Mesothelial cell of epicardium (in vitro differentiated cells): ENCODE results near the gene KRT82. TPM values are rescaled to one million over a fixed set of nuclear protein-coding genes. Genes with fewer than 3 reads are reported as not detected.

Experiments
- DNase-seq, 2 experiments: peaks; one replicate each; pipeline ENCODE4 v3.0.0; 2021; ENCODE audit warnings: low spot score in 2 of 2; ENCODE audit not compliant: unreplicated experiment in 2 of 2
- H3K27ac Mint-ChIP-seq: 2 replicates; pipeline ENCODE4 v1.8.0; 2021; ENCODE audit warnings: mixed read lengths
- H3K27me3 Mint-ChIP-seq: 2 replicates; pipeline ENCODE4 v1.8.0; 2021; ENCODE audit warnings: low read depth, mixed read lengths
- H3K36me3 Mint-ChIP-seq: 2 replicates; pipeline ENCODE4 v1.8.0; 2021; ENCODE audit warnings: mixed read lengths
- H3K4me1 Mint-ChIP-seq: 2 replicates; pipeline ENCODE4 v1.8.0; 2021; ENCODE audit warnings: mixed read lengths
- H3K4me3 Mint-ChIP-seq: 2 replicates; pipeline ENCODE4 v1.8.0; 2021; ENCODE audit warnings: mild to moderate bottlenecking, moderate library complexity, mixed read lengths
- H3K9me3 Mint-ChIP-seq: 2 replicates; pipeline ENCODE4 v1.8.0; 2021; ENCODE audit warnings: mixed read lengths
- total RNA-seq: library from RNA; stranded (reverse); gene quantifications from 3 replicates; pipeline ENCODE4 v1.2.1, GENCODE V29; 2021
- TF ChIP-seq, protein P1 (sequence below): fragments of 200-600 bp; sonication (generic); IDR thresholded peaks from one replicate; pipeline ENCODE4 v1.5.0; 2021; ENCODE audit warnings: antibody characterized with exemption; ENCODE audit not compliant: unreplicated experiment

Gene KRT82
- total RNA-seq, 1 donor from 2014 or later: not detected

DNA sequence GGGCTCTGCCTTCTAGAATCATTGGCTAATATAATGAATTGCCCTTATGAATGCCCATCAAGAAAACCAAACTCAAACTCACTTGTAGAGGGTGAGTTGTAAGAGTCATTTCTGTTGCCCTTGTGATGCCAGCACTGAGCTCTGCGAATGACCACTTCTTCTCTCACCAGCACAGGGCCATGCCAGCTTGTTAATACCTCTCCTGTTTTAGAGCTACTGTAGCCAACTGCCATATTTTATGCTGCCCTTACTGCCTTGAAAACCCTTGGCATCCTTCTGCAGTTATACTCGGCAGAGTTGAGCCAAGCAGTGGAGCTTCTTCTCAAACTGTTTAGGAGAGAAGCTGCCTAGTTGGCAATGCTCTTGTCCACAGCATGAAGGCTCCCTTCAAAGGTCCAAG lies 19.9 kb upstream of the KRT82 start:
- no peak for DNase-seq
- TF ChIP-seq, protein P1, sequence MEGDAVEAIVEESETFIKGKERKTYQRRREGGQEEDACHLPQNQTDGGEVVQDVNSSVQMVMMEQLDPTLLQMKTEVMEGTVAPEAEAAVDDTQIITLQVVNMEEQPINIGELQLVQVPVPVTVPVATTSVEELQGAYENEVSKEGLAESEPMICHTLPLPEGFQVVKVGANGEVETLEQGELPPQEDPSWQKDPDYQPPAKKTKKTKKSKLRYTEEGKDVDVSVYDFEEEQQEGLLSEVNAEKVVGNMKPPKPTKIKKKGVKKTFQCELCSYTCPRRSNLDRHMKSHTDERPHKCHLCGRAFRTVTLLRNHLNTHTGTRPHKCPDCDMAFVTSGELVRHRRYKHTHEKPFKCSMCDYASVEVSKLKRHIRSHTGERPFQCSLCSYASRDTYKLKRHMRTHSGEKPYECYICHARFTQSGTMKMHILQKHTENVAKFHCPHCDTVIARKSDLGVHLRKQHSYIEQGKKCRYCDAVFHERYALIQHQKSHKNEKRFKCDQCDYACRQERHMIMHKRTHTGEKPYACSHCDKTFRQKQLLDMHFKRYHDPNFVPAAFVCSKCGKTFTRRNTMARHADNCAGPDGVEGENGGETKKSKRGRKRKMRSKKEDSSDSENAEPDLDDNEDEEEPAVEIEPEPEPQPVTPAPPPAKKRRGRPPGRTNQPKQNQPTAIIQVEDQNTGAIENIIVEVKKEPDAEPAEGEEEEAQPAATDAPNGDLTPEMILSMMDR: no peak
- H3K4me3 Mint-ChIP-seq: no peak overlapping the region
- H3K27ac Mint-ChIP-seq: no peak overlapping the region
- peaks cover 30% of the 10 kb centered on the region for H3K27me3 Mint-ChIP-seq
- H3K36me3 Mint-ChIP-seq: no peaks in the 10 kb centered on the region
- H3K4me1 Mint-ChIP-seq: peaks cover 19% of the 10 kb centered on the region
- H3K9me3 Mint-ChIP-seq: no peaks in the 10 kb centered on the region

DNA sequence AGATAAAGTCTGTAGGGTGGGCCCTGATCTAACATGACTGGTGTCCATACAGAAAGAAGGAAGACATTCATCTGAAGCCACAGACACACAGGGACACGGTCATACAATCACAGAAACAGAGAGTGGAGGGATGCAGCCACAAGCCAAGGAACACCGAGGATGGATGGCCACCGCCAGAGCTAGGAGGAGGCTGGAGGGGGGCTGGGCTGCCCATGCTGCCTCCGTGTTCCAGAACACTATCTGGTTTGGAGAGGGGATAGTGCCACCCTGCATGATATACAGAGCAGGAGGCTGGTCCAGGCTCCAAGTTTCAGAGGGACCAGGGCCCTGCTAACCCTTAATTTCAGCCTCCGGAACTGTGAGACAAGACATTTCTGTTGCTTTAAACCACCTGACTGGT lies 19.3 kb upstream of the KRT82 start:
- Mint-ChIP-seq H3K36me3 (no peaks in the 10 kb centered on the region), H3K27ac (no peak overlapping the region), H3K4me3 (no peak overlapping the region), H3K27me3 (peaks cover 24% of the 10 kb centered on the region), H3K9me3 (no peaks in the 10 kb centered on the region), H3K4me1 (peaks cover 19% of the 10 kb centered on the region)
- no peak for DNase-seq
- TF ChIP-seq, protein P1: no peak

DNA sequence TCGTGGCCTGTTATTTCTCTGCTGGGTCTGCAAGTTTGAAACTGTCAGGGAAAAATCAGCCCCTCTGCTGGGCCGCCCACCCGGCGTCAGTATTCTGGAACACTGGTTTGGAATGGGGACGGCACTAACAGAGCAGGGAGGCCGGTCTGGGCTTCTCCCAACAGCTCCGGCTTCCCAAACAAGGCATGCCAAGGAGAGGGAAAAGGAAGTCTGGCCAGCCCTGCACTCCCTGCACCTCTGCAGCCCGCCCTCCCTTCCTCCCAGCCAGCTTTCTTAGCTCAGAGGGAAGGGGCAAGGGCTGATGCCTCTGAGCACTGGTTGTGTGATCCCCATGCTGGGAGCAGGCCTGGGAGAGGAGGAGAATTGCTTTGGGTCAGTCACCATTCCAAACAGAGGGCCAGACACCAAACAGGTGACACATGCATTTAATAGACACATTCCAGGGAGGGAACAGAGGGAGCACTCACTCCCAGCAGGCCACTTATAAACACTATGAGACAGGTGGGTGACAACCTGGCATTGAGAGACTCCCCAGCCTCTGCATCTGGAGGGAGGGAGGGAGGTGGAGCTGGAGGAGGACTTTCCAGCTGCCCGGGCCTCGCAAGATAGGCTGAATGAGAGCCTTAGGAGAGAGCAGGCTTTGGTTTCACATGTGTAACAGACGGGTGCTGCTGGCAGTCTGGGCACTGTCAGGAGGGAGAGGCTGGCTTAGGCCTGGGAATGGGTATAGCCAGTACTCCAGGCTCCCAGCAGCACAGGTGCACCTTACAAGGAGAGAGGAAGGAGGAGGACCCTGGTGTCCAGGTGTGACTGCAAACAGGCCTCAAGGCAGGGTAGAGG lies 17.7 kb upstream of the KRT82 start:
- Mint-ChIP-seq H3K27me3 (peaks cover 10% of the 10 kb centered on the region), H3K36me3 (no peaks in the 10 kb centered on the region), H3K9me3 (no peaks in the 10 kb centered on the region), H3K4me1 (peaks cover 19% of the 10 kb centered on the region), H3K27ac (peak overlapping the region; percentile 74), H3K4me3 (no peak overlapping the region)
- TF ChIP-seq, protein P1: no peak
- no peak for DNase-seq

DNA sequence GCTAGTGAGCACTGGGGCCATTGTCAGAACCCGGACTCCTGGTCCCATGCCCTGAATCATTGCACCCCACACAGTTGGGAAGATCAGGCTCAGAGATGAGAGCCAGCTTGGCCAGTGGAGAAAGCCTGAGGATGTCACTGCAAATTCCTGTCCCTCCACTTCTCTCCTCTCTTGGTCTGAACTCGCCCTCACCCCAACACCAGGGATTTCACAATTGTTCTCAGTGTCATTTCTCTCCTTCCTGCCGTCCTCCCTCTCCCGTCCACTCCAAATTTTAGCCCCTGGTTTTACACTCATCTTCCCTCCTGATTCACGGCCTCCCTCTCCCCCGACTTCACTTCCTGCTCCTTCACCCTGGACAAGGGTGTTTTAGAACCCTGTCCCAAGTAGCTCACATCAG lies 16.9 kb upstream of the KRT82 start:
- Mint-ChIP-seq H3K4me1 (peaks cover 19% of the 10 kb centered on the region), H3K4me3 (no peak overlapping the region), H3K27me3 (peaks cover 3% of the 10 kb centered on the region), H3K36me3 (no peaks in the 10 kb centered on the region), H3K9me3 (no peaks in the 10 kb centered on the region), H3K27ac (peak overlapping the region; percentile 74)
- DNase-seq: no peak
- TF ChIP-seq, protein P1: no peak

DNA sequence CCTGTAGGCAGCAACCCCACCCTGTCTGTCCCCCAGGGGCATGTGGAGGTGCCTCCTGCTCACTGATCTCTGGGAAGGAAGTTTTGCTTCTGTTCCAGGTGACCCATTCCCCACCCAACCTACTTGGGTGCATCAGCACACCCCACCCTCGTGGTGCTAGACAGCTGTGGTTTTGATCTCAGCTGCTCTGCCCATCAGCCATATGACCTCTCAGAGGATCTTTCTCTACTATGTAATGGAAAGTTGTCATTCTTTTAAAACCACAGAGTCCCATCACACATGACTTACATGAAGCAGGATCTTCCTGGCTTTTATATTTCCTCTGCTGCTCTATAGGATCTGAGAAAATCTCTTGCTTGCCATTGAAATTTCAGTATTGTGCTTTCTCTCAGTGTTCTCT lies 13.5 kb upstream of the KRT82 start:
- H3K4me1 Mint-ChIP-seq: peaks cover 21% of the 10 kb centered on the region
- no peak overlapping the region for H3K27ac Mint-ChIP-seq
- H3K9me3 Mint-ChIP-seq: no peaks in the 10 kb centered on the region
- TF ChIP-seq, protein P1: no peak
- H3K4me3 Mint-ChIP-seq: no peak overlapping the region
- H3K27me3 Mint-ChIP-seq: peaks cover 2% of the 10 kb centered on the region
- no peak for DNase-seq
- no peaks in the 10 kb centered on the region for H3K36me3 Mint-ChIP-seq
